ENCODE results near the gene CRYBB3.

Gene CRYBB3

DNA sequence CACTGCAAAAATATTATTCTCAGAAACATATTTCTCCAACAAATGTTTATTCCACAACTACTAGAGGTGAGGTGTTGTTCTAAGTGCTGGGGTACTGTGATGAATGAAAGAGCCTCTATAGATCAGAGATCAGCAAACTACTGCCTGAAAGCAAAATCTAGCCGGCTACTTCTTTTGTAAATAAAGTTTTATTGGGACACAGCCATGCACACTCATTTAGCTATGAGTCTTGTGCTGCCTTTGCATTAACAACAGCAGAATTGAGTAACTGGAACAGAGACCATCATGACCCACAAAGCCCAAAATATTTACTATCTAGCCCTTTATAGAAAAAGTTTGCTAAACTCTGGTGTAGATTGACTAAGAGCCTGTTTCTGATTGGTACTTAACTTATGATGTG, 37.1 kb upstream of the CRYBB3 start:
- Histone ChIP-seq H3K4me2 (ENCODE audit: low read length, poor library complexity, severe bottlenecking) (no peak overlapping the region), H3K14ac (ENCODE audit: low read length in 2 of 2) (no peak overlapping the region), H4K8ac (ENCODE audit: low read length) (no peak overlapping the region), H3K9me3 (ENCODE audit: control insufficient read depth, low read length) (no peaks in the 10 kb centered on the region), H3K9ac (ENCODE audit: low read length) (no peak overlapping the region), H2AK5ac (ENCODE audit: low read length, severe bottlenecking) (no peak overlapping the region), H3K27me3 (ENCODE audit: control insufficient read depth in 1 of 2, insufficient read depth in 1 of 2, low read length in 2 of 2) (no peaks in the 10 kb centered on the region), H2BK15ac (ENCODE audit: low read depth, poor library complexity, severe bottlenecking) (no peak overlapping the region), H3K4me1 (ENCODE audit: control insufficient read depth, insufficient read depth, low read depth, low read length) (peaks cover 6% of the 10 kb centered on the region), H3K4me3 (ENCODE audit: insufficient read depth in 1 of 2, low read depth in 1 of 2, low read length in 2 of 2) (no peak overlapping the region), H2BK120ac (ENCODE audit: low read depth, low read length) (no peak overlapping the region), H3K18ac (ENCODE audit: low read depth in 1 of 2, low read length in 2 of 2) (no peak overlapping the region), H3K36me3 (ENCODE audit: control insufficient read depth in 1 of 2, insufficient read depth in 2 of 2, low read depth in 1 of 2, low read length in 2 of 2) (no peaks in the 10 kb centered on the region), H2BK12ac (ENCODE audit: low read length in 2 of 2) (no peak overlapping the region), H4K91ac (ENCODE audit: low read length) (no peak overlapping the region), H3K4ac (ENCODE audit: low read depth in 1 of 2, low read length in 2 of 2) (no peak overlapping the region), H3K79me1 (replicated peaks; ENCODE audit: low read length, poor library complexity, severe bottlenecking) (peaks cover 2% of the 10 kb centered on the region), H2BK5ac (ENCODE audit: low read depth, low read length, poor library complexity, severe bottlenecking) (no peak overlapping the region), H2AFZ (ENCODE audit: low read depth, low read length) (no peak overlapping the region), H3K23ac (ENCODE audit: low read length in 2 of 2) (no peak overlapping the region), H3K27ac (ENCODE audit: low read length, poor library complexity, severe bottlenecking) (no peak overlapping the region)
- WGBS: 100% methylated on average over 1 of the region's 1 CpG
- DNase-seq: no peak

DNA sequence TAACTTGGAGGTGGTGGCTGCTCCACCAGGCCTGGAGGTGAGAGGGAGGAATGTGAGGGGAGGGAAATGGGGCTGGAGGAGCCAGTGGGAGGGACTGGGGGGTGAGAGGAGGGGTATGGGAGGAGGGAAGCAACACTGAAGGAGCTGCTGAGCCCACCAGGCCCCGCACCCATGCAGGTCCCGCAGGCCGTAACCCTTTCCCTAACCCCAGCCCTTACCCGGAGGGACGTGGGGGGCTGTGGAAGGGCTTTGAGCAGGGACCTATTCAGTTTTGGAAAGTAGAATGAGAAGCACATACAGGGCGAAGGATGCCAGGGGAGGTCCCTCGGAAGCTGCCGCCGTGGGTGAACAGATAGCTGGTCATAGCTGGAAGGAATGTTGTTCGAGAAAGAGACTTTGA, 33.9 kb upstream of the CRYBB3 start:
- no peaks in the 10 kb centered on the region for H3K27me3 ChIP-seq (ENCODE audit: control insufficient read depth in 1 of 2, insufficient read depth in 1 of 2, low read length in 2 of 2)
- H3K9ac ChIP-seq (ENCODE audit: low read length): no peak overlapping the region
- no peak overlapping the region for H2BK12ac ChIP-seq (ENCODE audit: low read length in 2 of 2)
- no peak overlapping the region for H2BK15ac ChIP-seq (ENCODE audit: low read depth, poor library complexity, severe bottlenecking)
- H4K91ac ChIP-seq (ENCODE audit: low read length): no peak overlapping the region
- DNase-seq: no peak
- no peaks in the 10 kb centered on the region for H3K9me3 ChIP-seq (ENCODE audit: control insufficient read depth, low read length)
- H2AK5ac ChIP-seq (ENCODE audit: low read length, severe bottlenecking): no peak overlapping the region
- H3K4me1 ChIP-seq (ENCODE audit: control insufficient read depth, insufficient read depth, low read depth, low read length): peaks cover 1% of the 10 kb centered on the region
- H3K4me3 ChIP-seq (ENCODE audit: insufficient read depth in 1 of 2, low read depth in 1 of 2, low read length in 2 of 2): no peak overlapping the region
- H2BK120ac ChIP-seq (ENCODE audit: low read depth, low read length): no peak overlapping the region
- H3K23ac ChIP-seq (ENCODE audit: low read length in 2 of 2): no peak overlapping the region
- no peak overlapping the region for H2BK5ac ChIP-seq (ENCODE audit: low read depth, low read length, poor library complexity, severe bottlenecking)
- H2AFZ ChIP-seq (ENCODE audit: low read depth, low read length): no peak overlapping the region
- 94% methylated on average over 7 of the region's 10 CpGs for WGBS
- no peak overlapping the region for H3K18ac ChIP-seq (ENCODE audit: low read depth in 1 of 2, low read length in 2 of 2)
- no peak overlapping the region for H3K4ac ChIP-seq (ENCODE audit: low read depth in 1 of 2, low read length in 2 of 2)
- no peak overlapping the region for H4K8ac ChIP-seq (ENCODE audit: low read length)
- H3K4me2 ChIP-seq (ENCODE audit: low read length, poor library complexity, severe bottlenecking): no peak overlapping the region
- H3K36me3 ChIP-seq (ENCODE audit: control insufficient read depth in 1 of 2, insufficient read depth in 2 of 2, low read depth in 1 of 2, low read length in 2 of 2): no peaks in the 10 kb centered on the region
- H3K79me1 ChIP-seq (replicated peaks; ENCODE audit: low read length, poor library complexity, severe bottlenecking): peaks cover 2% of the 10 kb centered on the region
- H3K27ac ChIP-seq (ENCODE audit: low read length, poor library complexity, severe bottlenecking): no peak overlapping the region
- H3K14ac ChIP-seq (ENCODE audit: low read length in 2 of 2): no peak overlapping the region

DNA sequence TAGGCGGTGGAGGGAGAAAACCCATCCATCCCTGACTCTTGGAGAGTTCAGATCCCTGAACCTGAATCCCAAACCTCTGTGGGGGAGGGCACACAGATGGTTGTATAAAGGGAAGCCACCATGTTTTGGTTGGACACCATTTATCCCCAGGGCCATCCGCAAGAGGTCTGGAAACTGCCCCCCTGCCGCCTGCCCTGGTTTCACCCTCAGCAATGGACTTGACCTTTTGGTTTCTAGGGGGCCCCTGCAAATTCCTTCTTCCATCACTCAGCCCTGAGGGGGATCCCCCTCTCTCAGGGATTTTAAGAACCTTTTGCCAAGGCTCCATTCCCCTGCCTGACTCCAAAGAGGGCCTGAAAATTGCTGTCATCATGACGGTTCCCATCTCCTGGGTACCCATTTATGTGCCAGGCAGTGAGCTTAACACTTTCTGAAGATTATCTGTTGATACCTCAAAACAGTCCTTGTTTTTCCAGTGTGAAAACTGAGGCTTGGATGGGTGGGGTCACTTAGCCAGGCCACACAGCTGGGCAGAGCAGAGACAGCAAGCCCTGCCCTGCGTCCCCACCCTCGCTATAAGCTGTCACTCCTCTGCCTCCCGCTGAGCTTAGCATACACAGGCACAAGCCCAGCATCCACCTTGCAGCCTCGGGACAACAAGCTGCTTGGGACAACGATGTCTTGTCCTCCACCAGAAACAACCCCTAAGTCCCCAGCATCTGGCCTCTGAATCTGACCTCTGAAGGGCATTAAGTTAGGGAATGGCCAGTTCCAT, 33.2 kb upstream of the CRYBB3 start:
- Histone ChIP-seq H2BK12ac (ENCODE audit: low read length in 2 of 2) (no peak overlapping the region), H3K36me3 (ENCODE audit: control insufficient read depth in 1 of 2, insufficient read depth in 2 of 2, low read depth in 1 of 2, low read length in 2 of 2) (no peaks in the 10 kb centered on the region), H3K14ac (ENCODE audit: low read length in 2 of 2) (peak overlapping the region in 1 of 2 experiments; percentile 73), H3K9ac (ENCODE audit: low read length) (no peak overlapping the region), H4K91ac (ENCODE audit: low read length) (no peak overlapping the region), H3K23ac (ENCODE audit: low read length in 2 of 2) (no peak overlapping the region), H3K79me1 (replicated peaks; ENCODE audit: low read length, poor library complexity, severe bottlenecking) (peaks cover 2% of the 10 kb centered on the region), H3K9me3 (ENCODE audit: control insufficient read depth, low read length) (no peaks in the 10 kb centered on the region), H3K4me2 (ENCODE audit: low read length, poor library complexity, severe bottlenecking) (no peak overlapping the region), H3K4me3 (ENCODE audit: insufficient read depth in 1 of 2, low read depth in 1 of 2, low read length in 2 of 2) (no peak overlapping the region), H3K4me1 (ENCODE audit: control insufficient read depth, insufficient read depth, low read depth, low read length) (peaks cover 1% of the 10 kb centered on the region), H2BK120ac (ENCODE audit: low read depth, low read length) (no peak overlapping the region), H3K27ac (ENCODE audit: low read length, poor library complexity, severe bottlenecking) (no peak overlapping the region), H2BK5ac (ENCODE audit: low read depth, low read length, poor library complexity, severe bottlenecking) (no peak overlapping the region), H3K4ac (ENCODE audit: low read depth in 1 of 2, low read length in 2 of 2) (no peak overlapping the region), H2BK15ac (ENCODE audit: low read depth, poor library complexity, severe bottlenecking) (no peak overlapping the region), H2AFZ (ENCODE audit: low read depth, low read length) (no peak overlapping the region), H4K8ac (ENCODE audit: low read length) (no peak overlapping the region), H2AK5ac (ENCODE audit: low read length, severe bottlenecking) (no peak overlapping the region), H3K27me3 (ENCODE audit: control insufficient read depth in 1 of 2, insufficient read depth in 1 of 2, low read length in 2 of 2) (no peaks in the 10 kb centered on the region), H3K18ac (ENCODE audit: low read depth in 1 of 2, low read length in 2 of 2) (no peak overlapping the region)
- no peak for DNase-seq
- WGBS: 89% methylated on average over 9 of the region's 9 CpGs

DNA sequence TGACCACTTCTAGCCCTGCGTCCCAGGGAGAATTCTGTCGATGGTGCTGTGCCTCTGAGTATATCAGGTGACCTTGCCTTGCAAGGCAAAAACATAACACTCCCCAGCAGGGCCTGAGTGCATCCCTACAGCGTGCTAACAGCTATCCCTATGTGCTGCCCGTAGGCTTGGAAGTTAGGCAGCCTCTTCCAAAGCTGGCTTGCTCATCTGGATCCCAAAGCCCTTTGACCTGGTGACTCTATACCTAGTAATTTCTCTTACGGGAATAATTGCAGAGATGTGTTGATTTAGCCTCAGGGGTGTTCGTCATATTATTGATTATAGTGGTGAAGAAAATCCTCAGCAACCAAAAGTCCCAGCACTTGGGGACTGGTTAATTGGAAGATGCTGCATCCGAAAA, 32.6 kb upstream of the CRYBB3 start:
- no peak overlapping the region for H3K27ac ChIP-seq (ENCODE audit: low read length, poor library complexity, severe bottlenecking)
- no peak overlapping the region for H2BK120ac ChIP-seq (ENCODE audit: low read depth, low read length)
- no peak overlapping the region for H3K4me3 ChIP-seq (ENCODE audit: insufficient read depth in 1 of 2, low read depth in 1 of 2, low read length in 2 of 2)
- peaks cover 1% of the 10 kb centered on the region for H3K4me1 ChIP-seq (ENCODE audit: control insufficient read depth, insufficient read depth, low read depth, low read length)
- no peak overlapping the region for H3K18ac ChIP-seq (ENCODE audit: low read depth in 1 of 2, low read length in 2 of 2)
- WGBS: 90% methylated on average over 7 of the region's 7 CpGs
- no peak for DNase-seq
- H2AFZ ChIP-seq (ENCODE audit: low read depth, low read length): no peak overlapping the region
- H3K9ac ChIP-seq (ENCODE audit: low read length): no peak overlapping the region
- H2BK5ac ChIP-seq (ENCODE audit: low read depth, low read length, poor library complexity, severe bottlenecking): no peak overlapping the region
- H3K4ac ChIP-seq (ENCODE audit: low read depth in 1 of 2, low read length in 2 of 2): no peak overlapping the region
- no peaks in the 10 kb centered on the region for H3K36me3 ChIP-seq (ENCODE audit: control insufficient read depth in 1 of 2, insufficient read depth in 2 of 2, low read depth in 1 of 2, low read length in 2 of 2)
- H3K23ac ChIP-seq (ENCODE audit: low read length in 2 of 2): no peak overlapping the region
- H3K14ac ChIP-seq (ENCODE audit: low read length in 2 of 2): no peak overlapping the region
- H2BK15ac ChIP-seq (ENCODE audit: low read depth, poor library complexity, severe bottlenecking): no peak overlapping the region
- H3K4me2 ChIP-seq (ENCODE audit: low read length, poor library complexity, severe bottlenecking): no peak overlapping the region
- no peak overlapping the region for H2AK5ac ChIP-seq (ENCODE audit: low read length, severe bottlenecking)
- H4K91ac ChIP-seq (ENCODE audit: low read length): no peak overlapping the region
- peaks cover 2% of the 10 kb centered on the region for H3K79me1 ChIP-seq (replicated peaks; ENCODE audit: low read length, poor library complexity, severe bottlenecking)
- H3K27me3 ChIP-seq (ENCODE audit: control insufficient read depth in 1 of 2, insufficient read depth in 1 of 2, low read length in 2 of 2): no peaks in the 10 kb centered on the region
- H4K8ac ChIP-seq (ENCODE audit: low read length): no peak overlapping the region
- H2BK12ac ChIP-seq (ENCODE audit: low read length in 2 of 2): no peak overlapping the region
- no peaks in the 10 kb centered on the region for H3K9me3 ChIP-seq (ENCODE audit: control insufficient read depth, low read length)
